ENCODE results near the gene CC2D2A.

- no peak for TF ChIP-seq CTCF (IDR thresholded peaks at IDR 0.05)
- TF ChIP-seq NR3C1 (CRISPR knock-in tag; conservative IDR thresholded peaks at IDR 0.05; ENCODE audit: low read depth): no peak
- TF ChIP-seq ATF1 (CRISPR knock-in tag; IDR thresholded peaks at IDR 0.05): no peak
- TF ChIP-seq MXD4 (CRISPR knock-in tag; IDR thresholded peaks at IDR 0.05; ENCODE audit: borderline replicate concordance): no peak
- TF ChIP-seq OVOL2 (CRISPR knock-in tag; IDR thresholded peaks at IDR 0.05; ENCODE audit: borderline replicate concordance): no peak
- TF ChIP-seq PRDM15 (CRISPR knock-in tag; IDR thresholded peaks at IDR 0.05): no peak
- no peak for TF ChIP-seq CREB1 (CRISPR knock-in tag; IDR thresholded peaks at IDR 0.05)
- TF ChIP-seq NFYB (CRISPR knock-in tag; conservative IDR thresholded peaks at IDR 0.05; ENCODE audit: low read depth): no peak
- no peak for TF ChIP-seq TCF7 (CRISPR knock-in tag; IDR thresholded peaks at IDR 0.05; ENCODE audit: low read depth)
- TF ChIP-seq ELF4 (CRISPR knock-in tag; IDR thresholded peaks at IDR 0.05; ENCODE audit: low read depth): no peak
- no peak for TF ChIP-seq ETV6 (CRISPR knock-in tag; IDR thresholded peaks at IDR 0.05)
These were observed 32.3 kb downstream of the CC2D2A start for GRCh38 chr4:15501941-15502340.

All from WTC11 (cell line).